Activated naive CD4-positive, alpha-beta T cell treated with anti-CD3 and anti-CD28 coated beads, Interleukin-2, amount 50 U/mL, for 24 hours (primary cell): ENCODE measurements around the gene TEX51.

Source experiments
- H3K27ac Mint-ChIP-seq: one replicate; pipeline ENCODE4 v1.8.0; 2021; ENCODE audit warnings: mild to moderate bottlenecking, mixed read lengths
- H3K27me3 Mint-ChIP-seq: one replicate; pipeline ENCODE4 v1.8.0; 2021; ENCODE audit warnings: mixed read lengths
- H3K36me3 Mint-ChIP-seq: one replicate; pipeline ENCODE4 v1.8.0; 2021; ENCODE audit warnings: mixed read lengths
- H3K4me1 Mint-ChIP-seq: one replicate; pipeline ENCODE4 v1.8.0; 2021; ENCODE audit warnings: mixed read lengths
- H3K4me3 Mint-ChIP-seq: one replicate; pipeline ENCODE4 v1.8.0; 2021; ENCODE audit warnings: mild to moderate bottlenecking, mixed read lengths
- H3K9me3 Mint-ChIP-seq: one replicate; pipeline ENCODE4 v1.8.0; 2021; ENCODE audit warnings: mixed read lengths

Gene TEX51

DNA sequence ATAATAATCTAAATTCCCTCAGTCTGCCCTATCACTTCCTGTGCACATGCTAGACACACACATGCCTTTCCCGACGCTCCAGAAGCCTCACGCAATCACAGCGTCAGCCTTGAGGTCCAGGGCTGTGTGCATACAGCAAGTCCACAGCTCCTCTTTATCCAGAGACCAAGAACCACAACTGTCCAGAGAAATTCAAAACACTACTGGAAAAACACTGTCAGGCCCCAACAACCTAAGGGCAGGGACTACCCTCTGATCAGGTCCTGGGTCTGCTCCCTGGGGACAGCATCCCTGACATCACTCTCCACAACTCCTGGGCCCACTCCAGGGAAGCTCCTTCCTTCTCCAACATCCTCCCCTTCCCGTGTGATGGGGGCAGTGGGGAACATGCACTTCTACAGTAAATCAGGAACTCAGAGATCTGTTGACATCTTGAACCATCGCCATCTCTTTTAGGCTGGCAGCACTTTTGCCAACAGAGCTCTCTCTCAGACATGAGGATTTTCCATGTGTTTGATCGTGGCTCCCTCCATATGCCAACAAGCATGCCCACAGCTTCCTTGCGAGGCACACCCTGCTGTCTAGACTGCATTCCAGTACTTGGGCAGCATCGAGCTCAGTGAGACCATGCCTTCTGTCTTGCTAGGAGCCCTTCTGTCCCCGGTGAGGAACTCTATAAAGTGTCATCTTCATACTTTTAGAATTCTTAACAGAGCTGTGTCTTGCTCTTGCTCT, 15.4 kb downstream of the TEX51 start:
- Mint-ChIP-seq H3K4me1 (no peaks in the 10 kb centered on the region), H3K27me3 (peaks cover 5% of the 10 kb centered on the region), H3K27ac (no peak overlapping the region), H3K9me3 (peaks cover 5% of the 10 kb centered on the region), H3K4me3 (no peak overlapping the region), H3K36me3 (no peaks in the 10 kb centered on the region)

DNA sequence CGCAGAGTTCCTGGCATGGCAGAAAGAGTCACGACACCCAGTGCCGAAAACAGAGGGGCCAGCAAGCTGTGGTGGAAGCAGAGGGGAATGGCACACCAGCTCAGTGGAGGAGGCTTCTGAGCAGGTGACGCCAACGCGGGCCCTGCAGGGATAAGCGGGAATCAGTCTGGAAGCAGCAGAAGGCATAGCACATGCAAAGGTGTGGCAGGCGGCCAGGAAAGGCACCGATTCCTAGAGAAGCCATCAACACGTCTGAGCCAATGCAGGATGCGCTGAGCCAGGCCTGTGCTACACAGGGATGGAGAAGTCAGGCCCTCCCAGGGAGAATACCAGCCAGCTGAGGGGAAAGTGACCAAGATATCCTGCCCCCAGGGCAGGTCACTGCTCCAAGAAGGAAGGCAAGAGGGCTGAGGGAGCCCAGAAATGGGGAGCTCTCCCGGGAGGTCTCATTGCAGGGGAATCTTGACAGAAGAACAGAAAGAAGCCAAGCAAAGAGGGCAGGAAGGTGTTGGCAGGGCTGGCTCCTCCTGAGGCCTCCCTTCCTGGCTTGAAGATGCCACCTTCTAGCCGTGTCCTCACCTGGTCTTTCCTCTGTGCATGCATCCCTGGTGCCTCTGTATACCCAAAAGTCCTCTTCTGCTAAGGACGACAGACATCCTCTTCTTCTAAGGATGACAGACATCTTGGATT, 16.3 kb downstream of the TEX51 start:
- no peak overlapping the region for H3K27ac Mint-ChIP-seq
- peaks cover 5% of the 10 kb centered on the region for H3K9me3 Mint-ChIP-seq
- H3K36me3 Mint-ChIP-seq: no peaks in the 10 kb centered on the region
- peaks cover 5% of the 10 kb centered on the region for H3K27me3 Mint-ChIP-seq
- no peaks in the 10 kb centered on the region for H3K4me1 Mint-ChIP-seq
- no peak overlapping the region for H3K4me3 Mint-ChIP-seq

DNA sequence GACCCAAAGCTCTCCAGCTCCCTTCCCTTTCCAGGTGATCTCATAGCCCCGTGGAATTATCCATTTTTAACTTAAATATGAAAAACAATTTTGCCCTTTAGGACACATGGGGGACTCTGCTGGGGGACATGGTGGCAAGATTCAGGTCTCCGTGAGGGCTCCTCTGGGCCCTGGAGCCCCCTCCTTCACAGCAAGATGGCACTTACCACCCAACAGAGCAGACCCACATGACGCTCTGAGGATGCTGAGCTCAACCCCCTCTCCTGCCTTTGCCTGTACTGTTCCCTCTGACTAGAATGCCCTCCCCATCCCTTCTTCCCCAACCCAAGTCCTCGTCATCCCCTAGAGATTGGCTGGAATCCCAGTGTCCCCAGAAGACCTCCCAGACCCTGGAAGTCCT, 17.2 kb downstream of the TEX51 start:
- H3K27ac Mint-ChIP-seq: no peak overlapping the region
- H3K4me3 Mint-ChIP-seq: no peak overlapping the region
- H3K27me3 Mint-ChIP-seq: peaks cover 5% of the 10 kb centered on the region
- H3K4me1 Mint-ChIP-seq: no peaks in the 10 kb centered on the region
- peaks cover 5% of the 10 kb centered on the region for H3K9me3 Mint-ChIP-seq
- no peaks in the 10 kb centered on the region for H3K36me3 Mint-ChIP-seq

DNA sequence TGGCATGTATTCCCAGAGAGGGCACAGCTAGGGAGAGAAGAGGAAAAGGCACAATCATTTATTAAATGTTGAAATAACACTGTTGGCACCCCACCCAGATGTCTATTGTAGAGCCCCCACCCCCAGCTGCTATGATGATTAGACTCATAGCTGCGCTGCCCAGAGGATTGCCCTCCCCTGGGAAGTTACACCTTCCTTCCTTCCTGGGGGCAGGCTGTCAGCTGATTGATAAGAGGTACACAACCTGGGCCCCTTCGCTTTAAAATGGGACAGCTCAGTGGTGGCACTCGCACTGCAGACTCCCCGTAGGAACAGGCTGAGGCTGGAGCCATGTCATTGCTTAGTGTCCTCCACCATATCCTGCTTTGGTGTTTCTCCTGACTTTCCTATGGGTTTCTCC, 18.1 kb downstream of the TEX51 start:
- Mint-ChIP-seq H3K36me3 (no peaks in the 10 kb centered on the region), H3K27ac (no peak overlapping the region), H3K27me3 (peaks cover 5% of the 10 kb centered on the region), H3K9me3 (peaks cover 5% of the 10 kb centered on the region), H3K4me1 (no peaks in the 10 kb centered on the region), H3K4me3 (no peak overlapping the region)

DNA sequence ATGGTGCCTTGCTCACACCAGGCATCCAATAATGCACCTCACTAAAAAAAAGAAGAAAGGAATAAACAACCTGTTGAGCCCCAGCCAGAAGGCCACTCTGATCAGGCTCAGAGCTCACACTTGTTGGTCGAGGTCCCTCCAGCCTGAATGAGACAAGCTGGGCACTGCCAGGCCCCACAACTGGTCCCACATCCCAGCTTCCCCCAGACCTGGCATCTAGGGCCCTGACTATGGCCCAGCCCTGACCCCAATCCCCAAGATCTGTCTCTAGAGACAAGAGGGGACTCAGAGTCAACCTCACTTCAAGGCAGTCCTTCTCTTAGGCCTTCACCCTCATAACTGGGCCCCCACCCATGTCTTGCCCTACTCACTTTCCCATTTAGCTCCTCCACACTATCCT, 22.4 kb downstream of the TEX51 start:
- no peaks in the 10 kb centered on the region for H3K4me1 Mint-ChIP-seq
- peaks cover 7% of the 10 kb centered on the region for H3K27me3 Mint-ChIP-seq
- no peak overlapping the region for H3K4me3 Mint-ChIP-seq
- H3K27ac Mint-ChIP-seq: no peak overlapping the region
- H3K36me3 Mint-ChIP-seq: no peaks in the 10 kb centered on the region
- peaks cover 5% of the 10 kb centered on the region for H3K9me3 Mint-ChIP-seq

DNA sequence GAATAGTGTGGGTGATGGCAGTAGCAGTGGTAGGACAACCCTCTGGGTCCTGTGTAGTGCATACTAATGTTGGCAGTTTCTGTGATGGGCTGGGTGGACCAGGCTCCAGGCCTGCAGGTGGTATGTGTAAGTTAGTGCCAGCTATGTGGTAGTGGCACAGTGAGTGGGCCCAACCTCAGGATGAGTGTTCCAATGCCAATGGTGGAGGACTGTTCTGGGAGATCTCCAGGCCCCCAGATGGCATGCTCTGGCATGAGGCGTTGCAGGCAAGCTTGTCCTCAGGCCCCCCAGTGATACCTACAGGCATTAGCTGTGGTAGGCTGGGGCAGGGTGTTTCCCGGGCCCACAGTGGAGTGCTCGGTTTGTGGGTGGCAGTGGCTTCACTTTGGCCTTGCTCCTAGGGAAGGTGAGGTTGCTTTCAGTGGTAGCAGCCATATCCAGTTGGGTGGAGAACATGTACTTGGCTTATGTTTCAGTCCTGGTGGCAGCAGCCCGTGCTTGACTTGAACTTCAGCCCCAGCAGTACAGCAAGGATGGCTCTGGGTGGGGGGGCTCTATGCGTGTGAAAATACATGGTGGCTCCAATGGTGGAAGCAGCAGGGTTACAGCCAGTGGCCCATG, 32.4 kb downstream of the TEX51 start:
- Mint-ChIP-seq H3K9me3 (peaks cover 26% of the 10 kb centered on the region), H3K36me3 (no peaks in the 10 kb centered on the region), H3K4me1 (no peaks in the 10 kb centered on the region), H3K27me3 (peaks cover 9% of the 10 kb centered on the region), H3K4me3 (no peak overlapping the region), H3K27ac (no peak overlapping the region)

GRCh38 chr2:126932529-126932928, 33.8 kb downstream of the TEX51 start:
- Mint-ChIP-seq H3K4me1 (no peaks in the 10 kb centered on the region), H3K27ac (no peak overlapping the region), H3K36me3 (no peaks in the 10 kb centered on the region), H3K27me3 (peaks cover 9% of the 10 kb centered on the region), H3K4me3 (no peak overlapping the region), H3K9me3 (peaks cover 25% of the 10 kb centered on the region)

GRCh38 chr2:126932966-126933710, 34.4 kb downstream of the TEX51 start:
- Mint-ChIP-seq H3K27me3 (peaks cover 10% of the 10 kb centered on the region), H3K9me3 (peaks cover 19% of the 10 kb centered on the region), H3K4me3 (no peak overlapping the region), H3K27ac (no peak overlapping the region), H3K4me1 (no peaks in the 10 kb centered on the region), H3K36me3 (no peaks in the 10 kb centered on the region)

DNA sequence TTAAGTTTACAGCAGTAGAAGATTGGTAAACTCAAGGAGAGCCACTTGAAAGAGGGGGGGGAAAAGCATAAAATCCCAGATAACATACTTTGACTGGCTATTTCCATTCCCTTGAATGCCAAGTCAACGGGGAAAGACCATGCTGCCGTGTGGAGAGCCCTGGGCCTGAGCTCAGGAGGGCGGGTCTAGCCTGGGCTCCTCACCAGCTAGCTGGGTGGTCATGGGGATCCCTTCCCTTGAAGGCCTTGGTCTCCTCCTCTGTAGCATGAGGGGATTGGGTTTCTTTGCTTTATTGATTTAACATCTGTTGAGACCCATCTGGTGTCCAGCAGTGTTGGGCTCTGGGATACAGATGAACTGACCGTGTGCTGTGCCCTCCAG, 35.0 kb downstream of the TEX51 start:
- H3K27me3 Mint-ChIP-seq: peaks cover 12% of the 10 kb centered on the region
- no peaks in the 10 kb centered on the region for H3K4me1 Mint-ChIP-seq
- H3K9me3 Mint-ChIP-seq: peaks cover 18% of the 10 kb centered on the region
- H3K36me3 Mint-ChIP-seq: no peaks in the 10 kb centered on the region
- no peak overlapping the region for H3K27ac Mint-ChIP-seq
- H3K4me3 Mint-ChIP-seq: no peak overlapping the region

DNA sequence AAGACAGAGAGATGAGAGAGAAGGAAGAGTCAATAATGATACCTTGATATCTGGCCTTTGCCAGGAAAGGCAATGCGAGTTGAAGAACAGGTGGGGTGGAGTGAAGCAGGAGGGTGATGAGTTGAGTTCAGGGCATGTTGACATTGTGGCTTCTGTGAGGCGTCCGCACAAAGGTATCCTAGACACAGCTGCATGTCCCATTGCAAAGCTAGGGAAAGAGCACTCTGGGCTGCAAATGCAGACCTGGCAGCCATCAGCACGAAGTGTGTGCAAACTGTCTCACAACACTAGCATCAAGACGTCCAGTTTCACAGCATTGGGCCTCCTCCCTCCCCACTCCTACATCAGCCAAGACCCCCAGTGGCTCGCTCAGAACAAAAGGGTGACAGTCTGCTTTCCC, 36.1 kb downstream of the TEX51 start:
- Mint-ChIP-seq H3K4me1 (no peaks in the 10 kb centered on the region), H3K27me3 (peaks cover 6% of the 10 kb centered on the region), H3K27ac (no peak overlapping the region)

DNA sequence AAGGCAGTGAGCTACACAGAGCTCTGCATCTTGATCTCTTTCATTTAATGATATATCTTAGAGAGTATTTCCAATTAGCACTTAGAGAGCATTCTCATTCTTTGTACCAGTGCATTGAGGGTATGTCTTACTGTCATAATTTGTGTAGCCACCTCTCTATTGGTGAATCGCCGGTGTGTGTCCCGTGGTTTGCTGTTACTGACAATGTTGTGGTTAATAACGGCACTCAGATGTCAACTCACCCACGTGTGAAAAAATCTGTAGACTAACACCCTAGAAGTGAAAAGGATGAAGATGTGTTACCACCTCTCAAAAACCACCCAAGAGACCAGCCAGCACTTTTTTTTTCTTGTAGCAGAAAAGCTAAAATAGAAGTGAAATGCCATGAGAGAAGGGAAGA, 37.1 kb downstream of the TEX51 start:
- no peaks in the 10 kb centered on the region for H3K36me3 Mint-ChIP-seq
- peaks cover 9% of the 10 kb centered on the region for H3K27me3 Mint-ChIP-seq
- H3K4me3 Mint-ChIP-seq: no peak overlapping the region
- H3K27ac Mint-ChIP-seq: no peak overlapping the region
- H3K4me1 Mint-ChIP-seq: no peaks in the 10 kb centered on the region
- H3K9me3 Mint-ChIP-seq: no peaks in the 10 kb centered on the region

More for the DNA sequence above, 36.1 kb downstream of the TEX51 start:
- H3K36me3 Mint-ChIP-seq: no peaks in the 10 kb centered on the region
- H3K9me3 Mint-ChIP-seq: peaks cover 8% of the 10 kb centered on the region
- no peak overlapping the region for H3K4me3 Mint-ChIP-seq

DNA sequence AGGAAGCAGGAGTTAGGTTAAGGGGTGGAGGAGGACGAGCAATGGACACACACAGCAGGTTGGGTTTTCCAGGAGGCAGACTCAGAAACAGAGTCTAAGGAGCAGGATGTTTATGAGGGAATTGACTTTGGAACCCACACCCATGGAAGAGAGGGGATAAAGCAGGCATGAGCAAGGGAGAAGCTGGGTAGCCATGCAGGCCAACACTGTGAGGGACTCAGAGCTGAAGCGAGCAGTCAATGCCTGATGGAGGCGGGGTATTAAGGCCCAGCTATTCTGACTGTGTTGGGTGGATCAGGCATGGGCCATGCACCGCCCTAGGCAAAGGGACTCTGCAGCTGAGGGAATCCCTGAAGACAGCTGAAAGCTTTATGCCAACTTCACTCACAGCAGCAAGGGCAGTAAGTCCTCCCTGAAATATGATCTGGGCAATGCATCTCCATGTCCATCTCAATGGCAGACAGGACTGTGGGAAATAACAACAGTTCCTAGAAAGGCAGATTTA, 37.6 kb downstream of the TEX51 start:
- Mint-ChIP-seq H3K27me3 (peaks cover 9% of the 10 kb centered on the region), H3K9me3 (no peaks in the 10 kb centered on the region), H3K36me3 (no peaks in the 10 kb centered on the region), H3K4me3 (no peak overlapping the region), H3K27ac (no peak overlapping the region), H3K4me1 (no peaks in the 10 kb centered on the region)

DNA sequence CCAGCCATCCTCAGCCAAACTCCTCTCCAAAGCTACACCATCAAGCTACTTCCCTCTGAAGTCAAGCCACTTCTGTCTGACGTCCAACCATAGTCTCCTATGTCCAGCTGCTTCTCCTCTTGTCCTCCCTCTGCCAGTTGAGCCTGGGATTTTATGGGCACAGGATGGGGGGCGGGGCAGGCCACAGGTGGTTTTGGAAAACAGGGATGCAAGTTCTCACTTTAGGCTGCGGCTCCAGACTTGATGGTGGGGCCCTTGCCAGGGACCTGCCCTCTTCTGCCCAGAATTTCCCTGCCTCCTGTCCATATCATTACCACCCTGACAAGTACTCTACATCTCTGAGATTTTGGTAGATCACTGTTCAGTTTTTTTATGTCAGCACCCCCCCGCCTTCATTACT, 41.6 kb downstream of the TEX51 start:
- H3K36me3 Mint-ChIP-seq: no peaks in the 10 kb centered on the region
- no peak overlapping the region for H3K27ac Mint-ChIP-seq

DNA sequence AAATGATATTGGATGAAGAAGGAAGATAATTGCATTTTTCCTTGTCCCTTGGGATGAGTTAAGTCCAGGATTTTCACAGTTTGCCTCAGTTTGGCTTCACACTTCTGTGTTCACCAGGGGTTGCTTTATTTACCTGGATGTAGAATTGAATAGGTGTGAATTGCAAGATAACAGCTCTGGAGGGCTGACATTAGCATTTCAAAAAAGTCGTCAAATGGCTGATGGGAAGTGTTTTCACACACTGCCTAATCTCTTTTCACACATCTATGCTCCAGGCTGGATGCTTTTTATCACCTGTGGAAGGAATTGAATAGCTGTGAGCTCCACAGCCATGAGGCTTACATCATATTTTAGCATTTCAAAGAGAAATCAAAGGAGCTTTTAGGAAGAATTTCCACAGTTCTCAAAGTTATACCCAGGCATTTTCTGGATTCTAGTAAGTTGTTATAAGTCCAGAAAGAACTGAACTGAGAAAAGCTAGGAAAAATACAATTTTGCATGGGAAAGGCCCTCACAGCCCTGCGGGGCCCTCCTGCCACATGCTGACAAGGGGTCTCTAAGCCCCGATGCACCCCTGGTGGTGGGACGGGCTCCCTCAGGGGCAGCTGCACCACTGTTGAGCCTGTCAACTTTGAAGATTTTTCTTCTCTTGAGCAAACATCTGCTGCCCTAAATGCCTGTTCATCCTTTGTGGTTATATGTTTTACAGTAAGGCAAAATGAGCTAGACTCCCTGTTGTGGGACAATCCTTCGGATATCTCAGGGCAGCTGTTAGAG, 43.9 kb downstream of the TEX51 start:
- Mint-ChIP-seq H3K27me3 (peaks cover 23% of the 10 kb centered on the region), H3K4me1 (no peaks in the 10 kb centered on the region), H3K9me3 (peaks cover 7% of the 10 kb centered on the region), H3K27ac (no peak overlapping the region), H3K36me3 (no peaks in the 10 kb centered on the region), H3K4me3 (no peak overlapping the region)

More for the DNA sequence above, 41.6 kb downstream of the TEX51 start:
- no peaks in the 10 kb centered on the region for H3K4me1 Mint-ChIP-seq
- peaks cover 22% of the 10 kb centered on the region for H3K27me3 Mint-ChIP-seq
- no peak overlapping the region for H3K4me3 Mint-ChIP-seq
- H3K9me3 Mint-ChIP-seq: peaks cover 7% of the 10 kb centered on the region
